H9 (cell line): ENCODE data around the gene SLC25A27. TPM values are rescaled to one million over a fixed set of nuclear protein-coding genes. Genes with fewer than 3 reads are reported as not detected.
A peak's percentile ranks its signal among the peaks of the same experiment; 100 is the strongest.

Experiments
- DNase-seq: peaks from one replicate; pipeline ENCODE4 v3.0.0-alpha.2; 2017
- H2AFZ ChIP-seq: one replicate; pipeline ENCODE4 v1.6.1; 2013; ENCODE audit warnings: mild to moderate bottlenecking, low read length, control low read depth, moderate library complexity
- H2AK5ac ChIP-seq: 2 replicates; pipeline ENCODE4 v1.6.1; 2013; ENCODE audit warnings: low read length, control low read depth, mixed read lengths; ENCODE audit not compliant: insufficient read length
- H2BK120ac ChIP-seq: one replicate; pipeline ENCODE4 v1.6.1; 2013; ENCODE audit warnings: low read depth, mild to moderate bottlenecking, low read length, control low read depth, inconsistent platforms; ENCODE audit not compliant: poor library complexity, severe bottlenecking
- H2BK12ac ChIP-seq: 2 replicates; pipeline ENCODE4 v1.6.1; 2013; ENCODE audit warnings: low read length, control low read depth, mixed read lengths, low read depth; ENCODE audit not compliant: insufficient read length
- H2BK15ac ChIP-seq: 2 replicates; pipeline ENCODE4 v1.6.1; 2013; ENCODE audit warnings: low read depth, low read length, control low read depth
- H2BK20ac ChIP-seq: one replicate; pipeline ENCODE4 v1.6.1; 2013; ENCODE audit warnings: low read depth, mild to moderate bottlenecking, low read length, control low read depth, inconsistent platforms; ENCODE audit not compliant: poor library complexity, severe bottlenecking
- H2BK5ac ChIP-seq: 2 replicates; pipeline ENCODE4 v1.6.1; 2013; ENCODE audit warnings: low read length, control low read depth, mixed read lengths; ENCODE audit not compliant: insufficient read length
- H3K14ac ChIP-seq: 2 replicates; pipeline ENCODE4 v1.6.1; 2013; ENCODE audit warnings: low read length, control low read depth; ENCODE audit not compliant: insufficient read depth
- H3K18ac ChIP-seq: 2 replicates; pipeline ENCODE4 v1.6.1; 2013; ENCODE audit warnings: low read depth, mild to moderate bottlenecking, mixed read lengths, low read length, control low read depth; ENCODE audit not compliant: insufficient read length
- H3K23ac ChIP-seq: 2 replicates; pipeline ENCODE4 v1.6.1; 2013; ENCODE audit warnings: low read length, control low read depth, mixed read lengths, low read depth; ENCODE audit not compliant: insufficient read length
- H3K23me2 ChIP-seq: 2 replicates; pipeline ENCODE4 v1.6.1; 2013; ENCODE audit warnings: low read depth, mild to moderate bottlenecking, mixed read lengths, low read length, control low read depth; ENCODE audit not compliant: insufficient read length, poor library complexity, severe bottlenecking
- H3K27ac ChIP-seq: 2 replicates; pipeline ENCODE4 v1.5.1; 2013; ENCODE audit warnings: low read length, control low read depth, mixed read lengths, low read depth; ENCODE audit not compliant: insufficient read length
- H3K27me3 ChIP-seq: 2 replicates; pipeline ENCODE4 v1.6.1; 2013; ENCODE audit warnings: low read length, control low read depth, inconsistent platforms; ENCODE audit not compliant: insufficient read depth
- H3K4ac ChIP-seq: 2 replicates; pipeline ENCODE4 v1.6.1; 2013; ENCODE audit warnings: low read depth, mild to moderate bottlenecking, control low read depth, inconsistent platforms, low read length, moderate library complexity
- H3K4me1 ChIP-seq: 2 replicates; pipeline ENCODE4 v1.6.1; 2013; ENCODE audit warnings: low read length, control low read depth, inconsistent platforms; ENCODE audit not compliant: insufficient read depth
- H3K4me2 ChIP-seq: 2 replicates; pipeline ENCODE4 v1.6.1; 2013; ENCODE audit warnings: low read length, control low read depth, mixed read lengths; ENCODE audit not compliant: insufficient read length, insufficient read depth
- H3K56ac ChIP-seq: 2 replicates; pipeline ENCODE4 v1.6.1; 2013; ENCODE audit warnings: low read depth, mild to moderate bottlenecking, mixed read lengths, low read length, control low read depth; ENCODE audit not compliant: insufficient read length
- H3K79me1 ChIP-seq: 2 replicates; pipeline ENCODE4 v1.6.1; 2013; ENCODE audit warnings: low read depth, mild to moderate bottlenecking, moderate library complexity, low read length, control low read depth, inconsistent platforms; ENCODE audit not compliant: insufficient read depth, poor library complexity, severe bottlenecking
- H3K79me2 ChIP-seq: 2 replicates; pipeline ENCODE4 v1.6.1; 2013; ENCODE audit warnings: low read length, control low read depth, inconsistent platforms; ENCODE audit not compliant: insufficient read depth
- H3K9ac ChIP-seq: 2 replicates; pipeline ENCODE4 v1.6.1; 2013; ENCODE audit warnings: low read length, control low read depth, mixed read lengths; ENCODE audit not compliant: insufficient read length; ENCODE audit errors: extremely low read depth
- H3K9me3 ChIP-seq: one replicate; pipeline ENCODE4 v1.6.1; 2013; ENCODE audit warnings: low read depth, low read length, inconsistent platforms; ENCODE audit not compliant: control insufficient read depth
- H3T11ph ChIP-seq: one replicate; pipeline ENCODE4 v1.6.1; 2013; ENCODE audit warnings: mild to moderate bottlenecking, low read length, control low read depth, inconsistent platforms
- H4K20me1 ChIP-seq: one replicate; pipeline ENCODE4 v1.6.1; 2013; ENCODE audit not compliant: control insufficient read depth, insufficient read length, insufficient read depth
- H4K5ac ChIP-seq: 2 replicates; pipeline ENCODE4 v1.6.1; 2013; ENCODE audit warnings: low read depth, mild to moderate bottlenecking, mixed read lengths, low read length, control low read depth; ENCODE audit not compliant: insufficient read length
- H4K8ac ChIP-seq: replicated peaks from 2 replicates; pipeline ENCODE4 v1.6.1; 2013; ENCODE audit warnings: low read length, control low read depth, mixed read lengths, low read depth; ENCODE audit not compliant: insufficient read length
- H4K91ac ChIP-seq: 2 replicates; pipeline ENCODE4 v1.6.1; 2013; ENCODE audit warnings: low read depth, mild to moderate bottlenecking, moderate library complexity, mixed read lengths, low read length, control low read depth; ENCODE audit not compliant: insufficient read length
- H3K27ac Mint-ChIP-seq, 3 experiments: 2 replicates in 2 of 3; 3 replicates in 1 of 3; pipeline ENCODE4 v1.8.0; 2020 to 2021; ENCODE audit warnings: mixed read lengths in 3 of 3, mild to moderate bottlenecking in 1 of 3, moderate library complexity in 1 of 3
- H3K27me3 Mint-ChIP-seq: 2 replicates; pipeline ENCODE4 v1.8.0; 2021; ENCODE audit warnings: low read depth, mild to moderate bottlenecking, moderate library complexity, mixed read lengths
- H3K36me3 Mint-ChIP-seq, 3 experiments: 2 replicates in 2 of 3; 3 replicates in 1 of 3; pipeline ENCODE4 v1.8.0; 2020 to 2021; ENCODE audit warnings: low read depth in 3 of 3, mixed read lengths in 3 of 3; ENCODE audit not compliant: insufficient read depth in 1 of 3
- H3K4me1 Mint-ChIP-seq, 2 experiments: 2 replicates each; pipeline ENCODE4 v1.8.0; 2020; ENCODE audit warnings: mixed read lengths in 2 of 2
- H3K4me3 Mint-ChIP-seq, 2 experiments: 2 replicates in 1 of 2; 3 replicates in 1 of 2; pipeline ENCODE4 v1.8.0; 2020 to 2021; ENCODE audit warnings: mild to moderate bottlenecking in 2 of 2, mixed read lengths in 2 of 2, moderate library complexity in 1 of 2
- H3K9me3 Mint-ChIP-seq, 2 experiments: 2 replicates in 1 of 2; 3 replicates in 1 of 2; pipeline ENCODE4 v1.8.0; 2020; ENCODE audit warnings: mild to moderate bottlenecking in 2 of 2, mixed read lengths in 2 of 2, moderate library complexity in 1 of 2
- WGBS: extraction: QIAGEN DNeasy Blood & Tissue Kit; methylation state at CpG from one replicate; pipeline ENCODE4 v1.1.7; 2013; ENCODE audit warnings: missing lambda C conversion rate, low lambda C conversion rate, mixed read lengths; ENCODE audit not compliant: insufficient read length; ENCODE audit errors: extremely low coverage; 5-methylcytosine and 5-hydroxymethylcytosine counted together
- total RNA-seq: library from RNA; stranded (reverse); gene quantifications from 2 replicates; pipeline ENCODE4 v1.2.1, GENCODE V29; 2021
- TF ChIP-seq, protein P1 (sequence below): fragments of 200-600 bp; sonication (generic); conservative IDR thresholded peaks from 3 replicates; pipeline ENCODE4 v1.8.0; 2021; ENCODE audit warnings: antibody characterized with exemption, mild to moderate bottlenecking

SLC25A27 gene
- total RNA-seq, 1 experiment from 2014 or later: 5.1 TPM

DNA sequence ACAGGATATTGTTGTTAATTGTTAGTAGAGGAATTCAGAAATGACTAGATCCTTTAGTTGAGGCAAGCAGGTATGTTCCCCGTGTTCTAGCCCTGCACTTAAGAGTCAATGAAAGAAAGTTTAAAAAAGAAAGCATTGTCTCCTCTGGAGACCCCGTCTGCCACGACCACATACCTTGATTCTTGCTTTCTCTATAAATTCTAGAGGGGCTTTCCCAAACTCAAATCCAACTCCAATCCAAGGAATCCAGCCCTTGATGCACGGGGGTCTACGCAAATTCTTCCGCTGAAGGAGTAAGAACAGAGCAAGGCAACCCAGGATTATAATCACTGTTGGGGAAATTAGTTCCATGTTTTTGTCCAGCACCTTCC, 558 bp upstream of the SLC25A27 start:
- H3K9me3 ChIP-seq: no peaks in the 10 kb centered on the region
- H3K56ac ChIP-seq: no peak overlapping the region
- H3K27ac ChIP-seq: no peak overlapping the region
- no peaks in the 10 kb centered on the region for H3K23me2 ChIP-seq
- TF ChIP-seq, protein P1, sequence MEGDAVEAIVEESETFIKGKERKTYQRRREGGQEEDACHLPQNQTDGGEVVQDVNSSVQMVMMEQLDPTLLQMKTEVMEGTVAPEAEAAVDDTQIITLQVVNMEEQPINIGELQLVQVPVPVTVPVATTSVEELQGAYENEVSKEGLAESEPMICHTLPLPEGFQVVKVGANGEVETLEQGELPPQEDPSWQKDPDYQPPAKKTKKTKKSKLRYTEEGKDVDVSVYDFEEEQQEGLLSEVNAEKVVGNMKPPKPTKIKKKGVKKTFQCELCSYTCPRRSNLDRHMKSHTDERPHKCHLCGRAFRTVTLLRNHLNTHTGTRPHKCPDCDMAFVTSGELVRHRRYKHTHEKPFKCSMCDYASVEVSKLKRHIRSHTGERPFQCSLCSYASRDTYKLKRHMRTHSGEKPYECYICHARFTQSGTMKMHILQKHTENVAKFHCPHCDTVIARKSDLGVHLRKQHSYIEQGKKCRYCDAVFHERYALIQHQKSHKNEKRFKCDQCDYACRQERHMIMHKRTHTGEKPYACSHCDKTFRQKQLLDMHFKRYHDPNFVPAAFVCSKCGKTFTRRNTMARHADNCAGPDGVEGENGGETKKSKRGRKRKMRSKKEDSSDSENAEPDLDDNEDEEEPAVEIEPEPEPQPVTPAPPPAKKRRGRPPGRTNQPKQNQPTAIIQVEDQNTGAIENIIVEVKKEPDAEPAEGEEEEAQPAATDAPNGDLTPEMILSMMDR: no peak
- H3K79me2 ChIP-seq: no peaks in the 10 kb centered on the region
- H2AK5ac ChIP-seq: no peak overlapping the region
- no peak overlapping the region for H2BK12ac ChIP-seq
- no peak overlapping the region for H4K91ac ChIP-seq
- H3K9ac ChIP-seq: peak overlapping the region; percentile 70
- no CpG with 5 or more reads among the region's 6 CpGs for WGBS
- H4K8ac ChIP-seq: no peak overlapping the region
- peak overlapping the region; percentile 53 for H3K4me2 ChIP-seq
- peak overlapping the region; percentile 75 for H2AFZ ChIP-seq
- no peak overlapping the region for H3T11ph ChIP-seq
- no peaks in the 10 kb centered on the region for H4K20me1 ChIP-seq
- H2BK20ac ChIP-seq: no peak overlapping the region
- no peak overlapping the region for H3K18ac ChIP-seq
- Mint-ChIP-seq H3K27me3 (peaks cover 20% of the 10 kb centered on the region), H3K4me3 (peak overlapping the region; percentile 82 to 89), H3K36me3 (no peaks in the 10 kb centered on the region; a peak in 1 of 7 replicates), H3K9me3 (no peaks in the 10 kb centered on the region), H3K4me1 (peaks cover 12 to 24% of the 10 kb centered on the region in 2 experiments), H3K27ac (peak overlapping the region; percentile 37 to 59 (median 45); a peak in 5 of 7 replicates)
- H2BK15ac ChIP-seq: no peak overlapping the region
- H3K79me1 ChIP-seq: no peaks in the 10 kb centered on the region
- H2BK5ac ChIP-seq: no peak overlapping the region
- H3K14ac ChIP-seq: no peak overlapping the region
- no peak overlapping the region for H3K23ac ChIP-seq
- no peaks in the 10 kb centered on the region for H3K4me1 ChIP-seq
- no peaks in the 10 kb centered on the region; the same call in 1 of the 2 replicates for H3K27me3 ChIP-seq
- H4K5ac ChIP-seq: no peak overlapping the region
- no peak overlapping the region for H3K4ac ChIP-seq
- DNase-seq: no peak
- H2BK120ac ChIP-seq: no peak overlapping the region
